ENCODE measurements around the gene SNCG. TPM values are rescaled to one million over a fixed set of nuclear protein-coding genes. Genes with fewer than 3 reads are reported as not detected.

The SNCG gene
- total RNA-seq, 6 experiments from 2014 or later: 2.6 to 4.5 (median 3.3) TPM

DNA sequence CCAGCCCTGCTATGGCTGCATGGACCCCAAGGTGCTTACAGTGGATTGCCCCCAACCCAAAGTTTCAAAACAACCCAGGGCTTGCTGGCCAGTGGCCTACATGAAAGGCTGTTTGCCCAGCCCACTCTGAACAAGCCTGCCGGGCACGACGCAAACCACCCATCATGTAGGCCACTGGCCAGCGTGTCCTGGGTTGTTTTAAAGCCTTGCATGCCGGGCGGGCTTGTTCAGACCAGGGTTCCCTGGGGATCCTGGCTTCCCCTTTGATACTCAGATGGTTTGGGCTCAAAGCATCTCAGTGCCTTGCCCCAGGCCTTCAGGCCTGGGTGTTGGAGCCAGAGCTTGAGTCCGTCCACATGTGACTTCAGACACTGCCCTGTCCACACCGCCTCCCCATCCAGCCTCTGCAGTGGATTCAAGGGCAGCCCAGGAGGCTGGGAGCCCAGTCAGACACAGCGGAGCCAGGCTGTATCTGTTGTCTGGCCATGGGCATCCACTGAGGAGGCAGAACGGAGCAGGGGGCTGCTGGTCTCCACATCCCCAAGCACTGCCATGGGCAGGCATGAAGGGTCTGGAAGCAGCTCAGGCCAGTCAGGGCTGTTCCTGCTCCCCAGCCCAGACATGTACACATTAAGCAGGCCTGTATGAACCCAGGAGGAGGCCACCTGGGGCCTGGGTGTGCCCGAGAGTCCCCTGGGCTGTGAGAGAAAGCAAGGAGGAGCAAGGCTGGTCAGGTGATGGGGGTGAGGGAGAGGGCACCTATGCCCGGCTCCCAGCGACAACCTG lies 5.9 kb downstream of the SNCG start:
- H3K27ac Mint-ChIP-seq: no peak overlapping the region
- DNase-seq: no peak
- H3K27me3 Mint-ChIP-seq (ENCODE audit: insufficient read depth): peaks cover 3% of the 10 kb centered on the region
- TF ChIP-seq, protein P1, sequence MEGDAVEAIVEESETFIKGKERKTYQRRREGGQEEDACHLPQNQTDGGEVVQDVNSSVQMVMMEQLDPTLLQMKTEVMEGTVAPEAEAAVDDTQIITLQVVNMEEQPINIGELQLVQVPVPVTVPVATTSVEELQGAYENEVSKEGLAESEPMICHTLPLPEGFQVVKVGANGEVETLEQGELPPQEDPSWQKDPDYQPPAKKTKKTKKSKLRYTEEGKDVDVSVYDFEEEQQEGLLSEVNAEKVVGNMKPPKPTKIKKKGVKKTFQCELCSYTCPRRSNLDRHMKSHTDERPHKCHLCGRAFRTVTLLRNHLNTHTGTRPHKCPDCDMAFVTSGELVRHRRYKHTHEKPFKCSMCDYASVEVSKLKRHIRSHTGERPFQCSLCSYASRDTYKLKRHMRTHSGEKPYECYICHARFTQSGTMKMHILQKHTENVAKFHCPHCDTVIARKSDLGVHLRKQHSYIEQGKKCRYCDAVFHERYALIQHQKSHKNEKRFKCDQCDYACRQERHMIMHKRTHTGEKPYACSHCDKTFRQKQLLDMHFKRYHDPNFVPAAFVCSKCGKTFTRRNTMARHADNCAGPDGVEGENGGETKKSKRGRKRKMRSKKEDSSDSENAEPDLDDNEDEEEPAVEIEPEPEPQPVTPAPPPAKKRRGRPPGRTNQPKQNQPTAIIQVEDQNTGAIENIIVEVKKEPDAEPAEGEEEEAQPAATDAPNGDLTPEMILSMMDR (IDR thresholded peaks at IDR 0.05): no peak
- H3K4me3 Mint-ChIP-seq: no peak overlapping the region
- H3K9me3 Mint-ChIP-seq: no peaks in the 10 kb centered on the region
- H3K4me1 Mint-ChIP-seq (ENCODE audit: low read depth): peaks cover 52% of the 10 kb centered on the region
- no peaks in the 10 kb centered on the region for H3K36me3 Mint-ChIP-seq (ENCODE audit: low read depth)

DNA sequence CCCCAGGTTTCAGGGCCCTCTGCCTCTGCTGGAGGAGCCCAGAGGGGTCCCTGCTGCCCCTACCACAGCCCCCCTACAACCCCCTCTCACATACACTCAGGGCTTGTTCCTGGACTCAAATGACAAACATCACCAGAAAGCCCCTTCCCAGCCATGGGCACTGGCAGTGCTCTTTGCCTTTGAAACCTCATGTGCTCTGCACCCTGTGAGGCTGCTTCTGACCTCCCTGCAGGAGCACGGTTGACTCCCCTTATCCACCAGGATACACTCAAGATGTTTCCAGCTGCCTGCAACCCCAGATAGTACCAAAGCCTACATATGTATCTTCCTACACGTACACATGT lies 6.4 kb downstream of the SNCG start:
- H3K27me3 Mint-ChIP-seq (ENCODE audit: insufficient read depth): peaks cover 3% of the 10 kb centered on the region
- H3K36me3 Mint-ChIP-seq (ENCODE audit: low read depth): no peaks in the 10 kb centered on the region

DNA sequence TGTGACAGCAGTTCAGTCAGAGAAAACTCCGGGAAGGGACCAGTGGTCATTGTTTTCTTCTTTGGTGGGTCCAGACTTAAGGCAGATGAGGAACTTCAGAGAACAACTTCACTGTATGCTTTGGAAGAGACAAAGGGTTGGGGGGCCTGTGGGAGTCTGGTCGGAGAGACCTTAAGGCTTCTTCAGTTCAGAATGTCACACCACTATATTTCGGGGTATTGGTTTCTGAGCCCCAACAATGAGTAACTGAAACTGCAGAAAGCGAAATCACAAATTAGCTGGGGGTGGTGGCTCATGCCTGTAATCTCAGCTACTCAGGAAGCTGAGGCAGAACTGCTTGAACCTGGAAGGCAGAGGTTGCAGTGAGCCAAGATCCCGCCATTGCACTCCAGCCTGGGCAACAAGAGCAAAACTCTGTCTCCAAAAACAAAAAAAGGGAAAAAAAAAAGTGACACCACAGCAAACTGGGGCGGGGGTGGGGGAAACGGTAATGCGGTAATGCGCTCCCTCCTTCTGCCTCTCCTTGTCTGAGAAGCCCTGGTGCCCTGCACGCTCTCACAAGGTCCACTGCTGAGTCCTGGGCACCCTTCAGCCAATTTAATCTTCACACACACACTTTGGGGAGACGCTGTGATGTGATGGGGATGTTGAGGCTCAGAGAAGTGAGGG lies 7.7 kb downstream of the SNCG start:
- H3K36me3 Mint-ChIP-seq (ENCODE audit: low read depth): no peaks in the 10 kb centered on the region
- peaks cover 4% of the 10 kb centered on the region for H3K27me3 Mint-ChIP-seq (ENCODE audit: insufficient read depth)
- H3K27ac Mint-ChIP-seq: peak overlapping the region; percentile 88
- H3K9me3 Mint-ChIP-seq: no peaks in the 10 kb centered on the region
- TF ChIP-seq, protein P1 (IDR thresholded peaks at IDR 0.05): no peak
- peak overlapping the region; percentile 56; the same call in 1 of the 2 replicates for H3K4me3 Mint-ChIP-seq
- no peak for DNase-seq
- peaks cover 55% of the 10 kb centered on the region for H3K4me1 Mint-ChIP-seq (ENCODE audit: low read depth)

More for the DNA sequence above, 6.4 kb downstream of the SNCG start:
- TF ChIP-seq, protein P1 (IDR thresholded peaks at IDR 0.05): no peak
- H3K27ac Mint-ChIP-seq: no peak overlapping the region; the same call in 1 of the 2 replicates
- peaks cover 53% of the 10 kb centered on the region for H3K4me1 Mint-ChIP-seq (ENCODE audit: low read depth)
- H3K9me3 Mint-ChIP-seq: no peaks in the 10 kb centered on the region
- no peak for DNase-seq
- H3K4me3 Mint-ChIP-seq: no peak overlapping the region

DNA sequence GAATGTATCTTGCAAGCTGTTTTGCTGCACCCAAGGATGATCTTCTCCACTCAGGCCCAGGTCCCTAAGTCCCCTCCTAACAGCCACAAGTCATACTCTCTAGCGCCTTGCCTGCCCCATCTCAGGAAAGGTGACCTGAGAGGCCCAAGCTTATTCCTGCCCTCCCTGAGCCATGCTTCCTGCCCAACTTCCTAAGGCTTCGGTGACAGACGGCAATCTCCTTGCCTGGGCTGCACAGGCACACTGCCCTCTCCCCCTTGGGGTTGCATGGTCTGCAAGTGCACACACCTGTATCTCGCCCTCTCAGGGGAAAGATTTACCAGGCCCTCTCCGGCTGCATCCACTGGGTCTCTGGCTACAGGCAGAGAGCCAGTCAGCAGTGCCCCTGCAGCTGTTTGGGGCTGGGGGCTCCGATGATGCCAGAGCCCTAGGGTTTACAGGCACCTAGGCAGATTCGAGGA lies 9.1 kb downstream of the SNCG start:
- Mint-ChIP-seq H3K27me3 (ENCODE audit: insufficient read depth) (peaks cover 12% of the 10 kb centered on the region), H3K9me3 (no peaks in the 10 kb centered on the region), H3K4me1 (ENCODE audit: low read depth) (peaks cover 58% of the 10 kb centered on the region), H3K36me3 (ENCODE audit: low read depth) (peaks cover 6% of the 10 kb centered on the region), H3K27ac (no peak overlapping the region; the same call in 1 of the 2 replicates), H3K4me3 (peak overlapping the region; percentile 90)
- TF ChIP-seq, protein P1 (IDR thresholded peaks at IDR 0.05): no peak
- no peak for DNase-seq

DNA sequence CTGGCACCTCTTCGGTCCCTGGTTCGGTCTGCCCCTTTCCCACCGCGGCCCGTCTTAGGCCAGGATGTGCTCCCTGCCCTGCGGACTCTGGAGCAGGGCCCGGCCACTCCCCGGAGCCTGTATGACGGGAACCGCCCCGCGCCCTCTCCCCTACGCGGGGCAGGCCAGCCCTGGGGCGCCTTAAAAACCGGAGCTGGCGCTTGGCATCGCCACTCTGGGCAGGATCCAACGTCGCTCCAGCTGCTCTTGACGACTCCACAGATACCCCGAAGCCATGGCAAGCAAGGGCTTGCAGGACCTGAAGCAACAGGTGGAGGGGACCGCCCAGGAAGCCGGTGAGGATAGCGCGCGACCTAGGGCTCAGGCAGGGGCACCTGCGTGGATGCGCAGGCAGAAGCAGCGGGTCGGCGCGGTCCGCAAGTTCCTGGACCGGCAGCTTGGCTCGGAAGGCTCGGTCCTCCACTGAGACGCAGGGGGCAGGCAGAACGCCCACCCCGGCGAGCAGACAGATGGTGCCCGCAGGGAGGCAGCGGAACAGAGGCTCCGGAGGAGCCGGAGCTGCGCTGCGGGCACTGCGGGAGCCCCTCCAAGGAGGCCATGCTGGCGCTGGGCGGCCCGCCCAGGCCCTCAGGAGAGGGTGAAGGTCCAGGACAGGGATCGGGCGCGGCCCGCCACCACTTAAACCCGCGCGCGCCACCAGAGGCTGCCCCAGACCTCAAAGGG lies 10.0 kb downstream of the SNCG start, which contains the start of gene ADIRF:
ADIRF (plus strand) TSS at position 212 of the 723 bp plus-strand sequence; CDS start at position 275, 63 bp downstream.
- peak within 1 kb of the TSS; percentile 100 for H3K27ac Mint-ChIP-seq
- H3K9me3 Mint-ChIP-seq: no peaks in the 10 kb centered on the region
- peak within 1 kb of the TSS; percentile 90 for H3K4me3 Mint-ChIP-seq
- H3K4me1 Mint-ChIP-seq (ENCODE audit: low read depth): peaks cover 62% of the 10 kb centered on the region
- H3K27me3 Mint-ChIP-seq (ENCODE audit: insufficient read depth): peaks cover 12% of the 10 kb centered on the region
- H3K36me3 Mint-ChIP-seq (ENCODE audit: low read depth): peaks cover 13% of the 10 kb centered on the region
- TF ChIP-seq, protein P1 (IDR thresholded peaks at IDR 0.05): no peak; the same call in 1 of the 2 replicates
- no peak for DNase-seq

Measured in HFFc6 (cell line).